HAP-1 (cell line): ENCODE results near the gene EXOC4.

Experiments used
- DNase-seq, 2 experiments: peaks; one replicate each; pipeline ENCODE4 v3.0.0-alpha.2; 2016 to 2020; ENCODE audit warnings: low spot score in 2 of 2
- H3K27me3 ChIP-seq: fragments of 250-450 bp; sonication (Bioruptor Pico); 2 replicates; pipeline ENCODE4 v1.5.1; 2020; ENCODE audit warnings: low read depth, mild to moderate bottlenecking, moderate library complexity
- H3K36me3 ChIP-seq: fragments of 250-450 bp; sonication (Bioruptor Pico); replicated peaks from 2 replicates; pipeline ENCODE4 v1.5.1; 2020; ENCODE audit warnings: mild to moderate bottlenecking
- H3K4me1 ChIP-seq: fragments of 250-450 bp; sonication (Bioruptor Pico); 2 replicates; pipeline ENCODE4 v1.5.1; 2020; ENCODE audit warnings: mild to moderate bottlenecking
- H3K4me3 ChIP-seq: fragments of 250-450 bp; sonication (Bioruptor Pico); 2 replicates; pipeline ENCODE4 v1.5.1; 2020; ENCODE audit warnings: mild to moderate bottlenecking, moderate library complexity
- H3K9me3 ChIP-seq: fragments of 250-450 bp; sonication (Bioruptor Pico); 2 replicates; pipeline ENCODE4 v1.5.1; 2020; ENCODE audit warnings: mild to moderate bottlenecking, moderate library complexity
- in situ Hi-C: fragments of 300-500 bp; cut with MboI; formaldehyde crosslinking; loops from 3 replicates; pipeline ENCODE4 v1.14.3; 2020; ENCODE audit warnings: low sequenced_read_pairs, inconsistent platforms, mixed read lengths

The EXOC4 gene

GRCh38 chr7:133568544-133568943 lies 315.7 kb downstream of the EXOC4 start:
- Histone ChIP-seq H3K9me3 (no peaks in the 10 kb centered on the region), H3K4me3 (no peak overlapping the region), H3K4me1 (peaks cover 10% of the 10 kb centered on the region), H3K36me3 (no peaks in the 10 kb centered on the region), H3K27me3 (no peaks in the 10 kb centered on the region)
- in situ Hi-C loops = no loop called here
- no peak for DNase-seq

DNA sequence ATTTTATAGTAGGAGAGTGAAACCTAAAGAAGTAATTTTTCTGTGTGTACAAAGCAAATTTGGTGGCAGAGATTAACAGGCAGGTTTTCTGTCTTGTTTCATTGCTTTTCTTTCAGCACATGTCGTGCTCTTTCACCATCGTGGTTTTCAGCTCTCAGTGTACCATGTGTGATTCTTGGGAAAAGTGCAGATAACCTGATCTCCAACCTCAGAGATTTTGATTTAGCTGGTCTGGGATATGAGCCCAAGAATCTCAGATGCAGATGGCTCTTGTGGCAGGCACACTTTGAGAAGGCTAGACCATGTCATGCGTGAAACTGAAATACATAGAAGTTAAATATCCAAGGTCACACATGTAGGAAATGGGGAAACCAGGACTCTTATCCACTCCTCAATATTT lies 317.4 kb downstream of the EXOC4 start:
- H3K9me3 ChIP-seq = no peaks in the 10 kb centered on the region
- no peak overlapping the region for H3K4me3 ChIP-seq
- DNase-seq = no peak
- H3K27me3 ChIP-seq = no peaks in the 10 kb centered on the region
- in situ Hi-C loops = no loop called here
- peaks cover 10% of the 10 kb centered on the region for H3K4me1 ChIP-seq
- no peaks in the 10 kb centered on the region for H3K36me3 ChIP-seq

GRCh38 chr7:133571076-133571475 lies 318.2 kb downstream of the EXOC4 start:
- no peak for DNase-seq
- Histone ChIP-seq H3K27me3 (no peaks in the 10 kb centered on the region), H3K9me3 (no peaks in the 10 kb centered on the region), H3K36me3 (no peaks in the 10 kb centered on the region), H3K4me3 (no peak overlapping the region), H3K4me1 (peaks cover 10% of the 10 kb centered on the region)
- in situ Hi-C loops = no loop called here

GRCh38 chr7:133572087-133572486 lies 319.2 kb downstream of the EXOC4 start:
- Histone ChIP-seq H3K36me3 (no peaks in the 10 kb centered on the region), H3K4me3 (no peak overlapping the region), H3K4me1 (peaks cover 10% of the 10 kb centered on the region), H3K9me3 (no peaks in the 10 kb centered on the region), H3K27me3 (no peaks in the 10 kb centered on the region)
- in situ Hi-C loops = no loop called here
- DNase-seq = no peak

GRCh38 chr7:133572843-133573242 lies 320.0 kb downstream of the EXOC4 start:
- Histone ChIP-seq H3K9me3 (no peaks in the 10 kb centered on the region), H3K4me1 (peaks cover 10% of the 10 kb centered on the region), H3K27me3 (no peaks in the 10 kb centered on the region), H3K4me3 (no peak overlapping the region), H3K36me3 (no peaks in the 10 kb centered on the region)
- DNase-seq = no peak
- in situ Hi-C loops = no loop called here

DNA sequence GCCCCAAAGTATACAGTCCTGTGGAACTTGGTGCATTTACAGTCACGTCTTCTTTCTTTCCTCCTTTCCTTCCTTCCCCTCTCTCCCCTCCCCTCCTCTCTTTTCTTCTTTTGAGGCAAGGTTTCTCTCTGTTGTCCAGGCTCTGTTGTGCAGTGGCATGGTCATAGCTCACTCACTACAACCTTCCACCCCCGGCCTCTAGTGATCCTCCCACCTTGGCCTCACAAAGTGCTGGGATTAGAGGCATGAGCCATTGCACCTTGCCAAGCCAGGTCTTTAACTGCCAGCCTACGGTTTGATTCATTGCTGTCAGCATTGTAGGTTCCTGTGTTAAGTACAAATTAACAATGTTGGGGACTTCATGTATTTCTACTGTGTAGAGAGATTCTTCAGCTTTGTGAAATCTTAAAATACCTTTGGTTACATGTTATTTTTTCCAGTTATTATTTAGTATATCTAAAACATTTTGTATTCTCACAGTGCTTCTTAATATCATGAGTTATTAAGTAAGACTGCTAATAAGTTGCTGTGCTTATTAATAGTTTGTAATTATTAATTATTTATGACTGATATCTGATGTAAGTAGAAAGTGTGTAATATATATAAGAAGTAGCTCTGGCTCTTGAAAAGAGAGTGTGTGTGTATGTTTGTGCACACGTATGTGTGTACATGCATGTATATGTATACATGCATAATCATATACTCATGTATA lies 320.8 kb downstream of the EXOC4 start:
- Histone ChIP-seq H3K9me3 (no peaks in the 10 kb centered on the region), H3K27me3 (no peaks in the 10 kb centered on the region), H3K4me1 (peaks cover 15% of the 10 kb centered on the region), H3K4me3 (no peak overlapping the region), H3K36me3 (no peaks in the 10 kb centered on the region)
- DNase-seq = no peak
- in situ Hi-C loops = no loop called here

DNA sequence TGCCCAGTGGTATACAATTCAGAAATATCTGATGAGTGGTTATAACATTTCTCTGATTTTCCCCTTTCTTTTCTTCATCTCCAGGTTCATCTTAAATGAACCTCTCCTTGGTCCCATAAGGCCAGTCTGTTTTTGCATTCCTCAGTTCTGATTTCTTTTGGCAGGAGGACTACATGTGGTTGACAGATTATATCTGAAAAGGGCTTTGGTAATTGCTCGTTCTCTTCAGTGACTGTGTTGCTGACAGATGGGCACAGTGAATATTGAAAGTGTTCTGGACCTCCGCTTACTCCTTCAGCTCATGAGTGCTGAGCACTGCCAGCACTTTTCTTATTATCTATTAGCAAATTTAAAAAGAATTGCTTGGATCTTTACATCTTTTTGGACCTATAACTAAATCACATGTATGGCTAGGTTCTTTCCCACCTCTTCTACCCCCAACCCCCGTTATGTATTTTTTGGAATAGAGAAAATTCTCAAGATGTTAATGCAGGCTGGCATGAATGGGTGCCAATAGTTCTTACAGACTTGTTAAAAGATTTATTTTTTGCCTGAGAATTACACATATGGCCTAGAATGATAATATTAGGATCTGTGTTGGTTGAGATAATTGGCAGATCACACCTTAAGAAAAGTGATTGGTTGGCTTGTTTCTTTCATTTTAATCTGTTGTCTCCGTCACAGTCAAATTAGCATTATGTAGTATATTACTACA lies 323.0 kb downstream of the EXOC4 start:
- in situ Hi-C loops = no loop called here
- peaks cover 17% of the 10 kb centered on the region for H3K4me1 ChIP-seq
- no peaks in the 10 kb centered on the region for H3K36me3 ChIP-seq
- H3K4me3 ChIP-seq = no peak overlapping the region
- no peaks in the 10 kb centered on the region for H3K27me3 ChIP-seq
- no peaks in the 10 kb centered on the region for H3K9me3 ChIP-seq
- no peak for DNase-seq

GRCh38 chr7:133576612-133577168 lies 323.8 kb downstream of the EXOC4 start:
- no peaks in the 10 kb centered on the region for H3K9me3 ChIP-seq
- no peaks in the 10 kb centered on the region for H3K36me3 ChIP-seq
- no peaks in the 10 kb centered on the region for H3K27me3 ChIP-seq
- H3K4me3 ChIP-seq = no peak overlapping the region
- DNase-seq = no peak
- in situ Hi-C loops = no loop called here
- peaks cover 17% of the 10 kb centered on the region for H3K4me1 ChIP-seq

DNA sequence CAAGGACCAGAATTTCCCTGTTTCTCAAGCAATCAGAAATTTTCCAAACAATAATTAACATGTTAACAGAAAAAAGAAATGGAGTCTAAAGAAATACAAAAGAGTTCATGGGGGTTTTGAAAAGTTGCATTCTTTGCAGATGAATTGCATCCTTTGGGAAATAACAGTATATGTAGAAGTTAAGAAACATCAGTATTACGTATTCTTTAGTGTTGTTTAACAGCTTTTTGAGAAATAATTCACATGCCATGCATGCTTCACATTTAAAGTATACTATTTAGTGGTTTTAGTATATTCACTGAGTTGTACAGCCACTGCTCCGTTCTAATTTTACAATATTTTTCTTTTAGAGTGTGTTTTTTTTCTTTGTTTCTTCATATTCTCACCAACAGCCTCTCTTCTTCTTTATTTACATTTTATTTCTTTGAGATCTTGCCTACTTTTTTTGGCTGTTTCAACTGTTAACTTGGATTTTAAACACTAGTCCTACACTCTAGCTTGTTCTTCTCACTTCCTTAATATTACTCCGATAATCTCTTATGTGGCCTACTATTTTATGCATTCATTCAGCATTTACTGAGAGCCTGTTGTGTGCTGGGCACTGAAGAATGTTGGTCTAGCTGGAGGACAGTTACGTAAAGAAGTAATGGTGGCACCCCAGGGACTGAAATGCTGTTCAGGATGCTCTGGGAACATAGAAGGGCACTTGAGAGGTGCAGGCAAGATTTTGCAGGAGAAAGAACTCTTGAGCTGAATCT lies 330.1 kb downstream of the EXOC4 start:
- DNase-seq = no peak
- in situ Hi-C loops = no loop called here

DNA sequence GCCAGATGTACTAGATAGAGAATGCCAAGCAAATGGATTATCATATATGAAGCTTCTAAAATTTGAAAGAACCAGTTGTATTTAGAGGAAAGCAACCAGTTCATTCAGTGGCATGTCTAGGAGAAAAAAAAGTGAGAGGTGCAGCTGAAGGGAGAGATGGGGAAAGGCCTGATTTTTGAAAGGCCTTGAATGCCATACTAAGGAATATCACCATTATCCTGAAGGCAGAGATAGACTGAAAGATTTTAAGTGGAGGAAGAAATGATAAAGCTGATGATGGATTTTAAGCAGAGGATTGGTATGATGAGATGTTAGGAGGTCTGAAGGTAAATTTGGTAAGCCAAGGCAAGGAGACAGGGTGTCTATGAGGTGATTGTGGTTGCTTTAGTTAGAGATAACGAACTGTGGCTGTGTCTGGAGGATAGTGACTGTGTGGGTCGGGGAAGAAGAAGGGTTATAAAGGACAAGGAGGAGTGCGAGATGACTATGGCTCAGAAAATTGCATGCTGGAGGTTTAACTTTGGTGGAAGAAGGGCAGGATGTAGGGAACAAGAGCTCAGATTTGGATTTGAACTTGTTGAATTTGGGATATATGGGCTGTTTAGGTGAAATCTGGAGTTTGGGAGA lies 330.8 kb downstream of the EXOC4 start:
- in situ Hi-C loops = no loop called here
- Histone ChIP-seq H3K4me3 (no peak overlapping the region), H3K9me3 (no peaks in the 10 kb centered on the region), H3K27me3 (no peaks in the 10 kb centered on the region), H3K4me1 (peaks cover 8% of the 10 kb centered on the region), H3K36me3 (no peaks in the 10 kb centered on the region)
- no peak for DNase-seq

More for the DNA sequence above, 330.1 kb downstream of the EXOC4 start:
- peaks cover 12% of the 10 kb centered on the region for H3K4me1 ChIP-seq
- H3K27me3 ChIP-seq = no peaks in the 10 kb centered on the region
- H3K36me3 ChIP-seq = no peaks in the 10 kb centered on the region
- no peak overlapping the region for H3K4me3 ChIP-seq
- H3K9me3 ChIP-seq = no peaks in the 10 kb centered on the region

- Histone ChIP-seq H3K4me3 (no peak overlapping the region), H3K27me3 (no peaks in the 10 kb centered on the region), H3K36me3 (no peaks in the 10 kb centered on the region), H3K9me3 (no peaks in the 10 kb centered on the region), H3K4me1 (peaks cover 5% of the 10 kb centered on the region; the same call in 1 of the 2 replicates)
- in situ Hi-C loops = no loop called here
- no peak for DNase-seq
These were observed 332.2 kb downstream of the EXOC4 start for GRCh38 chr7:133584956-133585668.

DNA sequence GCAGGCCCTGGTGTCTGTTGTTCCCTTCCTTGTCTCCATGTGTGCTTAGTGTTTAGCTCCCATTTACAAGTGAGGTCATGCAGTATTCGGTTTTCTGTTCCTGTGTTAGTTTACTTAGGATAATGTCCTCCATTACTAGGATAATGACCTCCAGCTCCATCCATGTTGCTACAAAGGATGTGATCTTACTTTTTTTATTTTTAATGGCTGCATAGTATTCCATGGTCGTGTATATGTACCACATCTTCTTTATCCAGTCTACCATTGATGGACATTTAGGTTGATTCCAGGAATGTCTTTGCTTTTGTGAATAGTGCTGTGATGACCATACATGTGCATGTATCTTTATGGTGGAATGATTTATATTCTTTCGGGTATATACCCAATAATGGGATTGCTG lies 333.4 kb downstream of the EXOC4 start:
- DNase-seq = no peak
- Histone ChIP-seq H3K9me3 (no peaks in the 10 kb centered on the region), H3K36me3 (no peaks in the 10 kb centered on the region), H3K4me3 (no peak overlapping the region), H3K27me3 (no peaks in the 10 kb centered on the region), H3K4me1 (peaks cover 5% of the 10 kb centered on the region; the same call in 1 of the 2 replicates)
- in situ Hi-C loops = no loop called here

DNA sequence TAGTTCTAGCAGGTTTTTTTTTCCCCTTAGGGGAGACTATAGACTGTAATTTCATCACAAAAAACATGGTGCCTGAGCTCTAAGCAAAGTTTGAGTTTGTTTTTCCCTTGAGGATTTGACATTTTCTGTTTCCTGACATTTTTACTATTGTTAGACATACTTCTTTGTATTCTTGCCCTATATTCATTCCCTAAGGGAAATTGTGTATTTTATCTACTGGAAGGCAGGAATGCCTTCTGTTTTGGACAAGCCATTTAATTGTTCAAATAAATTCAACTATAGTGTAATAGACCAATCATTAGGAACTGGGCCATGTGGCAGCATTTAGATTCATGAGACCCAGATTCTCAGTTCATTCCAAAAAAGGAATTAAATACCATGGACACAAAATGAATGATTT lies 335.0 kb downstream of the EXOC4 start:
- Histone ChIP-seq H3K27me3 (no peaks in the 10 kb centered on the region), H3K9me3 (no peaks in the 10 kb centered on the region), H3K36me3 (no peaks in the 10 kb centered on the region), H3K4me3 (no peak overlapping the region), H3K4me1 (peaks cover under 1% of the 10 kb centered on the region; the same call in 1 of the 2 replicates)
- no peak for DNase-seq
- in situ Hi-C loops = no loop called here
